Psoas muscle (tissue), 8 donors: ENCODE measurements around the gene KCNT1. TPM values are rescaled to one million over a fixed set of nuclear protein-coding genes. Genes with fewer than 3 reads are reported as not detected.

Experiments used
- ATAC-seq, 4 donors: fragments of 200-7000 bp; cut with Tn5 transposase; one replicate each; pipeline ENCODE4 v1.9.1; 2020; ENCODE audit warnings: moderate library complexity in 3 of 4, mild to moderate bottlenecking in 2 of 4
- DNase-seq, 2 donors: peaks; one replicate each; pipeline ENCODE4 v3.0.0-alpha.2; 2020
- H3K27ac ChIP-seq: fragments of 200-600 bp; one replicate; pipeline ENCODE4 v1.8.0; 2022
- H3K27me3 ChIP-seq, 3 donors: fragments of 200-600 bp in 1 of 3; one replicate each; pipeline versions ENCODE4 v1.6.1 to v1.8.0; 2013 to 2022; ENCODE audit warnings: low read length in 2 of 3, mild to moderate bottlenecking in 2 of 3, moderate library complexity in 1 of 3; ENCODE audit not compliant: insufficient read depth in 3 of 3
- H3K36me3 ChIP-seq, 2 donors: fragments of 200-600 bp in 1 of 2; one replicate each; pipeline versions ENCODE4 v1.6.1 to v1.8.0; 2013 to 2022; ENCODE audit warnings: low read depth in 1 of 2, mild to moderate bottlenecking in 1 of 2, moderate library complexity in 1 of 2; ENCODE audit not compliant: insufficient read depth in 1 of 2
- H3K4me1 ChIP-seq: fragments of 200-600 bp; one replicate; pipeline ENCODE4 v1.8.0; 2022
- H3K4me3 ChIP-seq: fragments of 200-600 bp; one replicate; pipeline ENCODE4 v1.8.0; 2022; ENCODE audit warnings: mild to moderate bottlenecking
- H3K9me3 ChIP-seq: fragments of 200-600 bp; one replicate; pipeline ENCODE4 v1.8.0; 2022
- CTCF ChIP-seq: fragments of 200-600 bp; IDR thresholded peaks from one replicate; pipeline ENCODE4 v1.8.0; 2022; ENCODE audit warnings: antibody characterized with exemption
- WGBS, 3 donors: extraction: QIAGEN DNeasy Blood & Tissue Kit; methylation state at CpG; one replicate each; pipeline versions ENCODE4 v1.1.6 to v1.1.7; 2013; 5-methylcytosine and 5-hydroxymethylcytosine counted together
- intact Hi-C, 2 donors: fragments of 100-400 bp; cut with DNase I; formaldehyde crosslinking; loops; one replicate each; pipeline versions ENCODE4 v1.11.0 to v1.14.2; 2022
- polyA plus RNA-seq, 3 donors: library from polyadenylated mRNA; stranded (reverse); fragments of 200-250 nt; gene quantifications; one replicate each; pipeline ENCODE4 v1.2.3, GENCODE V29; 2013
- total RNA-seq, 4 donors: library from RNA; stranded (reverse); fragmentation: NEBNext Ultra II Directional in 2 of 4; extraction: Animal tissue kit (Norgen Biotek cat#: 25700) in 2 of 4; gene quantifications; one replicate each; pipeline versions ENCODE4 v1.2.1 to v1.2.4, GENCODE V29; 2021 to 2023
- donor health status: healthy with polysubstance abuse.
- donor health status: DM: no; HTN: no; CAD: no; lungs with moderate emphysema.
- donor health status: Bipolar disorder and iron deficiency.
- donor health status: healthy.
- donor health status: DM: yes; HTN: yes; CAD: no.
- donor health status: DM: no; HTN: no; CAD: no.
- donor health status: DM: no; HTN: no; CAD: no.
- donor health status: DM: yes; HTN: yes; CAD: no.

Gene KCNT1
- total and polyA plus RNA-seq, 7 donors: 1.1 to 15.0 (median 10.3) TPM

- Histone ChIP-seq H3K4me3 (no peak overlapping the region), H3K36me3 (no peaks in the 10 kb centered on the region), H3K27me3 (no peaks in the 10 kb centered on the region), H3K4me1 (no peaks in the 10 kb centered on the region), H3K9me3 (no peaks in the 10 kb centered on the region), H3K27ac (no peak overlapping the region)
- 86 to 95% (median 94%) methylated on average over 4 of the region's 4 CpGs for WGBS, 3 donors
- DNase-seq (no peak), ATAC-seq (no peak)
- TF ChIP-seq CTCF: no peak
- intact Hi-C loops: no loop called here
These were observed 64.7 kb downstream of the KCNT1 start for GRCh38 chr9:135766707-135767106.

- Histone ChIP-seq H3K9me3 (no peaks in the 10 kb centered on the region), H3K27me3 (no peaks in the 10 kb centered on the region), H3K27ac (no peak overlapping the region), H3K4me3 (no peak overlapping the region), H3K4me1 (no peaks in the 10 kb centered on the region), H3K36me3 (peaks cover 0 to 7% of the 10 kb centered on the region in 2 donors)
- intact Hi-C loops: no loop called here
- 90 to 93% (median 90%) methylated on average over 41 to 43 of the region's 43 CpGs for WGBS, 3 donors
- no peak for TF ChIP-seq CTCF
- DNase-seq: no peak
- ATAC-seq: no peak
These were observed 66.7 kb downstream of the KCNT1 start for GRCh38 chr9:135768516-135769218.

- Histone ChIP-seq H3K27ac (no peak overlapping the region), H3K4me1 (no peaks in the 10 kb centered on the region), H3K27me3 (no peaks in the 10 kb centered on the region), H3K9me3 (no peaks in the 10 kb centered on the region), H3K36me3 (peaks cover 0 to 7% of the 10 kb centered on the region in 2 donors), H3K4me3 (no peak overlapping the region)
- 89 to 91% (median 90%) methylated on average over 25 to 32 of the region's 32 CpGs for WGBS, 3 donors
- intact Hi-C loops: no loop called here
- TF ChIP-seq CTCF: no peak
- DNase-seq (no peak), ATAC-seq (no peak)
These were observed 67.7 kb downstream of the KCNT1 start for GRCh38 chr9:135769489-135770202.

GRCh38 chr9:135770203-135770535, 68.2 kb downstream of the KCNT1 start:
- H3K36me3 ChIP-seq: peaks cover 0 to 8% of the 10 kb centered on the region in 2 donors
- intact Hi-C loops: no loop called here
- no peak overlapping the region for H3K4me3 ChIP-seq
- no peak for ATAC-seq
- no peaks in the 10 kb centered on the region for H3K4me1 ChIP-seq
- no peak overlapping the region for H3K27ac ChIP-seq
- H3K27me3 ChIP-seq: no peaks in the 10 kb centered on the region
- TF ChIP-seq CTCF: no peak
- no peaks in the 10 kb centered on the region for H3K9me3 ChIP-seq
- no peak for DNase-seq
- 84 to 91% (median 89%) methylated on average over 19 of the region's 19 CpGs for WGBS, 3 donors
